Breast epithelium (tissue), 4 donors: Measurements from ENCODE around the gene STARD7. TPM values are rescaled to one million over a fixed set of nuclear protein-coding genes. Genes with fewer than 3 reads are reported as not detected.

Experiments used
- DNase-seq, 2 donors: peaks; one replicate each; pipeline ENCODE4 v3.0.0-alpha.2; 2019; ENCODE audit warnings: low spot score in 2 of 2
- H3K27ac ChIP-seq, 2 donors: fragments of 200-600 bp; sonication (generic) in 1 of 2; one replicate each; pipeline ENCODE4 v1.5.1; 2016 to 2019; ENCODE audit warnings: mild to moderate bottlenecking in 1 of 2
- H3K27me3 ChIP-seq, 2 donors: fragments of 200-600 bp; sonication (generic) in 1 of 2; one replicate each; pipeline versions ENCODE4 v1.5.1 to v1.6.0; 2017 to 2019; ENCODE audit warnings: control low read depth in 1 of 2, mild to moderate bottlenecking in 1 of 2
- H3K36me3 ChIP-seq: fragments of 200-600 bp; one replicate; pipeline ENCODE4 v1.5.1; 2019
- H3K4me1 ChIP-seq, 2 donors: fragments of 200-600 bp; sonication (generic); one replicate each; pipeline ENCODE4 v1.5.1; 2016 to 2019; ENCODE audit warnings: control low read depth in 1 of 2
- H3K4me3 ChIP-seq, 3 donors: fragments of 200-600 bp; sonication (generic); 1 replicate in 2 of 3; 2 replicates in 1 of 3; pipeline ENCODE4 v1.5.1; 2016 to 2019; ENCODE audit warnings: mild to moderate bottlenecking in 3 of 3, moderate library complexity in 2 of 3
- H3K9me3 ChIP-seq, 2 donors: fragments of 200-600 bp; sonication (generic) in 1 of 2; one replicate each; pipeline ENCODE4 v1.5.1; 2016 to 2019; ENCODE audit warnings: control low read depth in 1 of 2
- CTCF ChIP-seq, 3 donors: fragments of 450-650 bp; IDR thresholded peaks; one replicate each; pipeline ENCODE4 v1.5.1; 2016 to 2017; ENCODE audit warnings: antibody characterized with exemption in 3 of 3, mild to moderate bottlenecking in 3 of 3, moderate library complexity in 3 of 3
- POLR2A ChIP-seq: fragments of 450-650 bp; IDR thresholded peaks from one replicate; pipeline ENCODE4 v1.6.1; 2016; ENCODE audit warnings: antibody characterized with exemption, mild to moderate bottlenecking, moderate library complexity
- POLR2AphosphoS5 ChIP-seq, 3 donors: sonication (generic); formaldehyde crosslinking; IDR thresholded peaks; one replicate each; pipeline ENCODE4 v1.6.1; 2017; ENCODE audit warnings: antibody characterized with exemption in 3 of 3
- intact Hi-C: fragments of 100-400 bp; cut with DNase I; formaldehyde crosslinking; loops from one replicate; pipeline ENCODE4 v1.15.1; 2023; ENCODE audit warnings: low total_unique reads
- total RNA-seq, 3 donors: library from RNA; depleted of rRNA; stranded (reverse); fragments of >200 nt; gene quantifications; one replicate each; pipeline ENCODE4 v1.1.0, GENCODE V29; 2016

Gene STARD7
- total RNA-seq, 3 donors from 2014 or later: 84.9 to 133 (median 96.3) TPM

- H3K4me1 ChIP-seq: no peaks in the 10 kb centered on the region
- no peaks in the 10 kb centered on the region for H3K27me3 ChIP-seq
- DNase-seq: no peak
- TF ChIP-seq POLR2AphosphoS5 (IDR thresholded peaks at IDR 0.05): no peak
- no peak for TF ChIP-seq POLR2A
- no peak for TF ChIP-seq CTCF (IDR thresholded peaks at IDR 0.05)
- intact Hi-C loops: no loop called here
- no peak overlapping the region for H3K4me3 ChIP-seq
- H3K36me3 ChIP-seq: no peaks in the 10 kb centered on the region
- H3K27ac ChIP-seq: no peak overlapping the region
- no peaks in the 10 kb centered on the region for H3K9me3 ChIP-seq
Measured at GRCh38 chr2:96180002-96180401, 28.6 kb downstream of the STARD7 start.

GRCh38 chr2:96176661-96177060 is 32.0 kb downstream of the STARD7 start:
- H3K9me3 ChIP-seq: no peaks in the 10 kb centered on the region
- no peaks in the 10 kb centered on the region for H3K27me3 ChIP-seq
- no peak for DNase-seq
- no peaks in the 10 kb centered on the region for H3K4me1 ChIP-seq
- H3K36me3 ChIP-seq: no peaks in the 10 kb centered on the region
- H3K27ac ChIP-seq: no peak overlapping the region
- TF ChIP-seq POLR2A: no peak
- TF ChIP-seq CTCF (IDR thresholded peaks at IDR 0.05): no peak
- TF ChIP-seq POLR2AphosphoS5 (IDR thresholded peaks at IDR 0.05): no peak
- no peak overlapping the region for H3K4me3 ChIP-seq
- intact Hi-C loops: no loop called here

GRCh38 chr2:96175951-96176350 is 32.7 kb downstream of the STARD7 start:
- H3K36me3 ChIP-seq: no peaks in the 10 kb centered on the region
- TF ChIP-seq CTCF (IDR thresholded peaks at IDR 0.05): no peak
- TF ChIP-seq POLR2A: no peak
- TF ChIP-seq POLR2AphosphoS5 (IDR thresholded peaks at IDR 0.05): no peak
- no peaks in the 10 kb centered on the region for H3K4me1 ChIP-seq
- no peak for DNase-seq
- H3K27ac ChIP-seq: no peak overlapping the region
- intact Hi-C loops: no loop called here
- no peak overlapping the region for H3K4me3 ChIP-seq
- no peaks in the 10 kb centered on the region for H3K9me3 ChIP-seq
- H3K27me3 ChIP-seq: no peaks in the 10 kb centered on the region

GRCh38 chr2:96174251-96175144 is 34.1 kb downstream of the STARD7 start:
- Histone ChIP-seq H3K36me3 (no peaks in the 10 kb centered on the region), H3K4me3 (no peak overlapping the region), H3K27me3 (no peaks in the 10 kb centered on the region), H3K4me1 (no peaks in the 10 kb centered on the region), H3K27ac (no peak overlapping the region), H3K9me3 (no peaks in the 10 kb centered on the region)
- intact Hi-C loops: no loop called here
- peak; percentile 64 to 76 for DNase-seq
- TF ChIP-seq POLR2AphosphoS5 (IDR thresholded peaks at IDR 0.05) (no peak), CTCF (IDR thresholded peaks at IDR 0.05) (peak; percentile 64 to 93 (median 77))

- no peak overlapping the region for H3K27ac ChIP-seq
- H3K4me3 ChIP-seq: no peak overlapping the region
- TF ChIP-seq CTCF (IDR thresholded peaks at IDR 0.05) (no peak), POLR2A (no peak), POLR2AphosphoS5 (IDR thresholded peaks at IDR 0.05) (no peak)
- DNase-seq: no peak
- H3K36me3 ChIP-seq: no peaks in the 10 kb centered on the region
- no peaks in the 10 kb centered on the region for H3K9me3 ChIP-seq
- H3K27me3 ChIP-seq: no peaks in the 10 kb centered on the region
- intact Hi-C loops: no loop called here
- H3K4me1 ChIP-seq: no peaks in the 10 kb centered on the region
Measured at GRCh38 chr2:96171831-96172230, 36.8 kb downstream of the STARD7 start.
